Head of caudate nucleus (tissue), 42 donors: ENCODE measurements around the gene SNX19.
A peak's percentile ranks its signal among the peaks of the same experiment; 100 is the strongest.

Experiments
- DNase-seq, 42 donors: peaks; one replicate each; pipeline versions ENCODE4 v3.0.0 to v3.0.0-alpha.2; 2020 to 2021; ENCODE audit warnings: mixed read lengths in 7 of 42
- intact Hi-C: fragments of 100-400 bp; cut with DNase I; formaldehyde crosslinking; loops from one replicate; pipeline ENCODE4 v1.15.0; 2022

Gene SNX19

GRCh38 chr11:130827451-130828377 is 88.6 kb downstream of the SNX19 start:
- intact Hi-C loops = no loop called here
- DNase-seq = peak in 41 of 42 donors; percentile 33 to 81 (median 58)

DNA sequence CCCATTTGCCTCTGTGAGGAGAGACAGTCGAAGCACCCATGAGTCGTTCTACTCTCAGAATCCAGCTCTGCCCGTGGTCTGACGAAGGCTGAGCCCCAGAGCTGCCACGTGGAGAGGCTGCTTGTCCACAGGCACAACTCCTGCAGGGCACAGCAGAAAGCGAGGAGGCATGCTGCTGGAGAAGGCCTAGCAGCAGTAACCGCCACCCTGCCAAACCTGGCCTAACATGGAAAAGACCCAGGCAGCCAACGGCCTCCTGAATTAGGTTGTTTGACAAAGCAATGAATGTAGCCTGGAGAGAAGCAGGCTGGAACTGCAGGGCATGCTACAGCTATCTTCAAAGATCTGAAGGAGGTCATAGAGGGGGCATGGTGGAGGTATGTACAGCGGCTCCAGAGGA is 89.7 kb downstream of the SNX19 start:
- DNase-seq = no peak
- intact Hi-C loops = no loop called here

DNA sequence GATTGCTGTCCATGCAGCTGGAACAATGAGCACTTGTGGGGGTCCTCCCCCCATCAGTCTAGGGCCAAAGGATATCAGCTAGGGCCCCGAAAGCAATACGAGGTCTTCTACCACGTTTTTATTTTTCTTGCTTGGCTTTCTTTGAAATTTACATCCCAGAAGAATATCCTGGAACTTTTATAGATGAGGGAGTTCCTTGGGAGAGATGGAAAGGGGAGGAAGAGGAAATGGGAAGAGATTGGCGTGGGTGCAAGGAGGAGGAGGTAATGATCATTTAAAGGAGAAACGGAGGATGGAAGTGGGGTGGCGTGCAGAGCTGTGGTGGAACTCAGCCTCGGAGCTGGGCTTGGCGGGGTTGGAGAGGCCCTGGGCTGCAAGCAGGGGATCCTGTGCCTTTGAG is 90.3 kb downstream of the SNX19 start:
- DNase-seq = no peak
- intact Hi-C loops = no loop called here

- intact Hi-C loops = no loop called here
- no peak for DNase-seq
Measured at GRCh38 chr11:130825561-130825960, 90.7 kb downstream of the SNX19 start.
